Activated T-cell treated with anti-CD3 and anti-CD28 coated beads, Interleukin-2, amount 50 U/mL, for 72 hours (primary cell): ENCODE results near the gene SND1. TPM values are rescaled to one million over a fixed set of nuclear protein-coding genes. Genes with fewer than 3 reads are reported as not detected.
"Not testable (repeated sequence)": the region's sequence is repeated elsewhere in the genome, so short reads cannot be mapped to it uniquely, and the experiment has no call there.

Experiments used
- ATAC-seq, 2 donors: fragments of 150-1000 bp; cut with Tn5 transposase; replicated peaks in 1 of 2; 2 replicates each; pipeline ENCODE4 v1.10.0; 2021; ENCODE audit warnings: moderate library complexity in 2 of 2, mild to moderate bottlenecking in 1 of 2
- DNase-seq, 2 donors: peaks; one replicate each; pipeline ENCODE4 v3.0.0; 2021 to 2022; ENCODE audit warnings: mixed read lengths in 1 of 2
- H3K27ac Mint-ChIP-seq: one replicate; pipeline ENCODE4 v1.8.0; 2022; ENCODE audit warnings: mild to moderate bottlenecking, moderate library complexity, mixed read lengths
- H3K27me3 Mint-ChIP-seq: one replicate; pipeline ENCODE4 v1.8.0; 2022; ENCODE audit warnings: low read depth, mixed read lengths
- H3K36me3 Mint-ChIP-seq, 2 donors: one replicate each; pipeline ENCODE4 v1.8.0; 2022; ENCODE audit warnings: mixed read lengths in 2 of 2, mild to moderate bottlenecking in 1 of 2; ENCODE audit not compliant: insufficient read depth in 2 of 2
- H3K4me1 Mint-ChIP-seq: one replicate; pipeline ENCODE4 v1.8.0; 2022; ENCODE audit warnings: low read depth, mixed read lengths
- H3K4me3 Mint-ChIP-seq, 2 donors: one replicate each; pipeline ENCODE4 v1.8.0; 2022; ENCODE audit warnings: mild to moderate bottlenecking in 2 of 2, mixed read lengths in 2 of 2, moderate library complexity in 2 of 2
- H3K9me3 Mint-ChIP-seq, 2 donors: one replicate each; pipeline ENCODE4 v1.8.0; 2022; ENCODE audit warnings: mixed read lengths in 2 of 2
- total RNA-seq, 2 donors: library from RNA; stranded (reverse); gene quantifications; one replicate each; pipeline ENCODE4 v1.2.3, GENCODE V29; 2022

SND1 gene
- total RNA-seq, 2 donors from 2014 or later, result 237 to 285 TPM

DNA sequence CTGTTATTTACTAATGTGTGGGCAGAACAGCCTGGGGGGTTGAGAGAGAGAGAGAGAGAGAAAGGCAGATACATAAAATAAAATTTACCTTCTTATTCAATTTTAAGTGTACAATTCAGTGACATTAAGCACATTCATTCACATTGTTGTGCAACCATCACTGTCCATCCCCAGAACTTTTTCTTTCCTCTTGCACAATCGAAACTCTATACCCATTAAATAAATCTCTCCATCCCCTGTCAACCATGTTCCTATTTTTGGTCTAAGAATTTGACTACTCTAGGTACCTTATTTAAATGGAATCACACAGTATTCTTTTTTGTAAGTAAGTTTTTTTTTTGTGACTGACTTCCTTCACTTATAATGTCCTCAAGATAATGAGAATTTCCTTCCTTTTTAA, 181.6 kb downstream of the SND1 start:
- DNase-seq, result no peak
- Mint-ChIP-seq H3K36me3 (peaks cover 17 to 31% of the 10 kb centered on the region in 2 donors), H3K9me3 (peaks cover 9% of the 10 kb centered on the region in 2 donors), H3K27me3 (no peaks in the 10 kb centered on the region), H3K4me1 (peaks cover 9% of the 10 kb centered on the region), H3K4me3 (no peak overlapping the region), H3K27ac (no peak overlapping the region)
- ATAC-seq, result no peak

DNA sequence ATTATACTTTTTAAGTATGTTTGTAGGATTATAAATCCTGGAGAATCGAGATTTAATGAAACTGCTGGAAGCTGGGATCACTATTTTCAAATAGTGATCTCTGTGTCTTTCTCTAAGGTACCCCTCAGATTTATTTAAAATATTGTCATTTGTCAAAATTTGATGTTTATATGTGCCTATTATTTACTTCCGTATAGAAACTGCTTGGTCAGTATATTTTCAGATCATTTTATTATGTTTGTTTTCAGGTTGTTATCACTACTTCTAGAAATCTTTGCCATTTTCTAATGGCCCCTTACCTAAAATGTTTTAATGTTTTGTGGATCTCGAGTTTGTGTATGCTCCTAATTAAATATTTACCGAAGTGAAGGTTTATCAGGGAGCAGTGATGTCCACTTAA, 183.7 kb downstream of the SND1 start:
- DNase-seq, result no peak
- Mint-ChIP-seq H3K27ac (no peak overlapping the region), H3K36me3 (peaks cover 17 to 28% of the 10 kb centered on the region in 2 donors), H3K4me1 (no peaks in the 10 kb centered on the region), H3K4me3 (no peak overlapping the region), H3K27me3 (no peaks in the 10 kb centered on the region), H3K9me3 (peaks cover 9% of the 10 kb centered on the region in 2 donors)
- no peak for ATAC-seq

DNA sequence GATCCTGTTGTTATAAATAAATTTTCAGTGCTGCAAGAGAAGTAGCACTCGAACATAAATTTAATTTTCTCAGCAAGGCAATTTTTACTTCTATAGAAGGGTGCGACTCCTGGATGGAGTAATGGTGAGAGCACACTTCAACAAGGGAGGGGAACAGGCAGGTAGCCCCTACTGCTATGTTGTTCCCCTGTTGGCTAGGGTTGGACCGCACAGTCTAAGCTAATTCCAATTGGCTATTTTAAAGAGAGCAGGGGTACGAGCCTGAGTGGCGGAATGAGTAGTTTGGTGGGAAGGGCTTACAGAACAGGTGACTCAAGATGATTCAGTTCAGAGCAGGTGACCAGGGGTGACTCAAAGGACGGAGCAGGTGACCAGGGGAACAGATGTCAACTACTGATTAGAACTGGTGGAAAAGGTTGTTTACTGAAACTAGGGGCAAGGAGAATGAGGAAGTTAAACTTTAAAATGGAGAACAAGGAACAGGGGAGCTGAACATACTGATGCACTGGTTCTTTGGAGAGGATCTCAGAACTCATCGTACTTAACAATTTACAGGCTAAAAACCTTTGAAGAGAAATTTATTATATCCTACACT, 185.9 kb downstream of the SND1 start:
- not testable (repeated sequence) for H3K27me3 Mint-ChIP-seq, H3K4me3 Mint-ChIP-seq, DNase-seq, ATAC-seq, H3K4me1 Mint-ChIP-seq, H3K27ac Mint-ChIP-seq, H3K9me3 Mint-ChIP-seq
- peaks cover 15 to 25% of the 10 kb centered on the region in 2 donors for H3K36me3 Mint-ChIP-seq

DNA sequence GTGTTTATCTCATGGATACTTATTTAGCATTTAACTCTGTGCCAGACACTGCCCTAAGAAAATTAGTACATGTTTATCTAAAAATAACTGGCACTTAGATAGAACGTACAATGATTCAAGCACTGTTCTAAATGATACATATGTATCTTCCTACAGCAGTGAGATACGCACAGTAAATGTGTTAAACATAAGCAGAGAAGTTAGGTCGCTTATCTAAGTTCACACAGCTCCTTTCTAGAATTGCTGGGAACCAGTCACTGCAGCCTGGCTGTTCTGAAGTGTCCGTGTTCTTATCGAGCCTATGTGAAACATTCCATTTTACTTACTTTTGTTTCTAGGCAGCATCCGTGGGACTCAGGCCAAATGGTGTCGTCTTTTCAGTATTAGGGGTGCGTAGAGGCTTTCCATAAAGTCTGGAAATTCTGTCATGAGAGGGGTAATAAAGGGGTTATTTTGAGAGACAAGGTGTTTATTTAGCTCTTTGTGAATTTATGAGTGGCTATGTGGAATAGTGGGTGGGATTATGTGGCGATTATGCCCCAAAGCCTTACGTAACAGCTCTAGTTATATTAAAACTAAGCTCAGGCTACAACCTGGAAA, 186.9 kb downstream of the SND1 start:
- ATAC-seq (no peak), DNase-seq (no peak)
- H3K36me3 Mint-ChIP-seq, result peaks cover 15 to 25% of the 10 kb centered on the region in 2 donors
- H3K27ac Mint-ChIP-seq, result no peak overlapping the region
- H3K27me3 Mint-ChIP-seq, result no peaks in the 10 kb centered on the region
- no peak overlapping the region for H3K4me3 Mint-ChIP-seq
- H3K9me3 Mint-ChIP-seq, result peaks cover 9% of the 10 kb centered on the region in 2 donors
- H3K4me1 Mint-ChIP-seq, result peaks cover 4% of the 10 kb centered on the region

DNA sequence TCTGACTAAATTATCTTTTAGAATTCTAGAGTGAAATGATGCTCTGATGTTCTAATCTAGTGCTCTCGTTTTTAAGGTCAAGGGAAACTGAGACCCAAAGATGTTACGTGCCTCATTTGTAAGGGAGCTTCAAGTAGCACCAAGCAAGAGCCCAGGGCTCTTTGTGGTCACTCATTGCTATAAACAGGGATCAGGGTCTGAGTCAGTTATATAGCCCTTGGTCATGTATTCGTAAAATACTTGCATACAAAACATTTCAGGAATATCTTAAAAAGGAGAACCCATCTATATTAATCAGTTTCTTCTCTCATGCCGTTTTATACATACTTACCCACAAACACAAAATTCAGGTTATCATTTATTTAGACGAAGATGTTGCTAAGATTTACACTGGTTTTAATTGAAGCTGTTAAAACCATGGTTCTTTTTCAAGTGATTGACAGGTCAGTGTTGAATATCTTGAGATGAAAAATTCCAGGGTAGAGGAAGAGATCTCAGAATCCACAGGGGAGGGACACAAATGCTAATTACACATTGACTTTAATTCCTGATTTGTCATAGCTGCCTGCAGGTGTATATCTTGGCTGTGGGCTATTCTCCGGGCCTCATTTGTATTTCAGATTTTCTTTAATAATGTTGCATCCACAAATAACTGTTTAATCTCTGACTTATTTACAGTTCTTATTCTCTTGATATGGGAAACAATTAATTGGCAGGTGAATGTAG, 188.4 kb downstream of the SND1 start:
- Mint-ChIP-seq H3K4me3 (no peak overlapping the region), H3K27ac (no peak overlapping the region), H3K4me1 (peaks cover 4% of the 10 kb centered on the region), H3K27me3 (no peaks in the 10 kb centered on the region), H3K9me3 (peaks cover 4 to 5% of the 10 kb centered on the region in 2 donors), H3K36me3 (peaks cover 13 to 20% of the 10 kb centered on the region in 2 donors)
- no peak for ATAC-seq
- DNase-seq, result no peak

DNA sequence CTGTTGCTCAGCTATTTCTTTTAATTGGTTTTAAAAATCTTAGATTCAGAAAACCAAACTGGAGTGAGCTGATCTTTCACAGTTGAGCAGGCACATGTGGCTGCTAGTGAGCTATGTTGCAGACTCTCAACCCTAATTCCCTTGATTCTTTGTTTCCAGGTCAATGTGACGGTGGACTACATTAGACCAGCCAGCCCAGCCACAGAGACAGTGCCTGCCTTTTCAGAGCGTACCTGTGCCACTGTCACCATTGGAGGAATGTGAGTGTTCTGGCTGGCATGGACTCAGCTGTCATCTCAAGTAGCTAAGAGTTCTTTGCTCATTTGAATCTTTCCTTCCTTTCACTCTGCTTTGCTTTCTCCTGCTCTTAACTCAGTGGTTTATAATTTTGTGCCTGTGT, 192.2 kb downstream of the SND1 start:
- Mint-ChIP-seq H3K36me3 (peaks cover 6 to 17% of the 10 kb centered on the region in 2 donors), H3K4me3 (no peak overlapping the region), H3K27ac (peak overlapping the region; percentile 18), H3K9me3 (no peaks in the 10 kb centered on the region), H3K27me3 (no peaks in the 10 kb centered on the region), H3K4me1 (peaks cover 21% of the 10 kb centered on the region)
- no peak for ATAC-seq
- no peak for DNase-seq

DNA sequence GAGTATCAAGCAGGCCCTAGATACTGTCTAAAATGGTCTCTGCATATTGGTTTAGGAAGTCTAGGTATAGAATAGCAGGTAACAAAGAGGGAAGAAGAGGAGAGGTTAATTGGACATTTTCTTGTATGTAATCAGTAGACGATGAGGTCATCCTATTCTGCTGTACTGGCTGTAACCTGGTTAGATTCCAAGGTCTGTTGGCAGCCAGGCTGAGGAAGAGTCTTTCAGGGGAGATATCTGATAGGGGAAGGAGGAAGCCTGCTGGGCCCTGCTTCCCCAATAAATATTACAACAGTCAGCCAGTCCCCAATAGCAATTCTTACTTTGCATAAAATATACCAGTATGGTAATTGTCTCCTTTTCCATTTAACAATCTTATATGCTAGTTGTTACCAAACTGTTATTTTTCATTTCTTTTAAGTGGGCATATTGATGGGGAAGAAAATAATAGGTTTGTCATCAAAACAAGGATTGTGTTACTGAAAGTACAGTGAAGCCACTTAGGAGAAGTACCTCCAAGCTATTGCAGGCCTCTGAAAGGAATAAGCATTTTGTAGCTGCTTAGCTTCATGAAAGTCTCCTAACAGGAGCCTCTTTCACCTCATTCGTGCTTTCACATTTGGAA, 192.8 kb downstream of the SND1 start:
- H3K36me3 Mint-ChIP-seq, result peaks cover 8 to 24% of the 10 kb centered on the region in 2 donors
- no peaks in the 10 kb centered on the region for H3K27me3 Mint-ChIP-seq
- H3K4me3 Mint-ChIP-seq, result no peak overlapping the region
- ATAC-seq (no peak), DNase-seq (no peak)
- no peak overlapping the region for H3K27ac Mint-ChIP-seq
- peaks cover 27% of the 10 kb centered on the region for H3K4me1 Mint-ChIP-seq
- no peaks in the 10 kb centered on the region for H3K9me3 Mint-ChIP-seq

DNA sequence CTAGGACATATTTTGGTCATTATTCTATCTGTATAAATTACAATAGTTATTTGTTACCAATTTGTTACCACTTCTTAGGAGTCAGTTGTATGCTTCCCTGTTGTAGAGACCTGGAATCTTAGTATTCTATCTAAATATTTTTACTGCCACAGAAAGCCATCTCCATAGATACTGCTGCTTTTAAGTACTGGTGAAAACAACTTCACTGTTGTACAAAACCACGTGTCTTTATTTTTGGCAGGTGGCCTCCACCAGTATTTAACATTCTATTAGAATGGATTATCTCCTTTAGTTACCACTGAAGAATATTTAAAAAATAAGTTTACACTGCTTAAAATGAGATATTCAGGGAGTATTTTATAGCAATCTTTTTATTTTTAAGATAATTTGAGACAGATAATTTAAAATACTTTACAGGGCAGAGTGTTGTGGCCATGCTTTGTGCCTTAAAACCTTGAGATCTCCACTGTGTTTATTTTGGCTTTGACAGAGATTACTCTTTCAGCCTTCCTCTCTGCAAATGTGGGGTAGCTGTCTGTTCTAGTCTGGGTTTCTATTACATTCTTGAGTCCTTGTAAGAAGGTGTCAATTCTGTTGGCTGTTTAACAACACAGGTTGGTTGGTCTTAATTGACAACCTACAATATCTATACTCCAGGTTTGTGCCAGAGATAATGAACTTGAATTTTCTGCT, 193.7 kb downstream of the SND1 start:
- Mint-ChIP-seq H3K27ac (no peak overlapping the region), H3K9me3 (no peaks in the 10 kb centered on the region), H3K4me3 (no peak overlapping the region), H3K36me3 (peaks cover 9 to 27% of the 10 kb centered on the region in 2 donors), H3K4me1 (peaks cover 36% of the 10 kb centered on the region), H3K27me3 (no peaks in the 10 kb centered on the region)
- no peak for DNase-seq
- no peak for ATAC-seq

DNA sequence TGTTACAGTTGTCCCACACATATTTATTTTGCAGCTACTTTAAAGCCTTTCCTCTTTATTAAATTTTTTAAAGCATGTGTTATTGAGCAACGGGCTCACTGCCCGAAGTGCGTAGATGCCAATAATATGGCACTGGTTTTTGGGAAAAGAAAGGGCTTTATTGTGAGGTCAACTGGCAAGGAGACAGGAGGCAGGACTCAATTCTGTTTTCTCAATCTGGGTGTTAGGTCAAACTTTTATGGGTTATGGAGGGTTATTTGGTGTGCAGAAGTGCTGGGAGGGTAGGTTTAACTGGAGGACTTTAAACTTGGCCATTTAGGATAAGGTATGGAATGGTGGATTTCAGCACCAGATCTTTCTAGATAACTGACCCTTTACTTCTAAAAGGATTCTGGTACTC, 195.6 kb downstream of the SND1 start:
- H3K27ac Mint-ChIP-seq, result no peak overlapping the region
- H3K36me3 Mint-ChIP-seq, result peaks cover 9 to 29% of the 10 kb centered on the region in 2 donors
- H3K27me3 Mint-ChIP-seq, result no peaks in the 10 kb centered on the region

DNA sequence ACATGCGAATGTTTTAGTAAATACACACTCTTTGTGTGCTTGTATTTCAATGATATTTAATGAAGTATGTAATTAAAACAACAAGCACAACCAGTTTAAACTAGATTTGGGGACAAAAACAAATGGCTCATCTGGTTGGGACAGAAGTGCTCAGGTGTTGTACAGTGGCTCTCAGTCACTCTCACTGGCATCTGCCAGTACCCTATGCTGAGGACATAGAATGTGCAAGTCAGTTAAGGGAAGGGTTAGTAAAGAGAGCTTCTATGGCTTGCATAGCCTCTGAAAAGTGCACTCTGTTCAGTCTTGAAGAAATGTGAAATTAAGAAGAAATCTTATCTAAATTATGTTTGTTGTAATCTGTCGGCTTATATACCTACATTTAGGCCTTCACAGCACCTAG, 196.2 kb downstream of the SND1 start:
- H3K27me3 Mint-ChIP-seq, result no peaks in the 10 kb centered on the region
- H3K9me3 Mint-ChIP-seq, result no peaks in the 10 kb centered on the region
- peaks cover 9 to 29% of the 10 kb centered on the region in 2 donors for H3K36me3 Mint-ChIP-seq
- DNase-seq (no peak), ATAC-seq (no peak)
- no peak overlapping the region for H3K27ac Mint-ChIP-seq
- H3K4me3 Mint-ChIP-seq, result no peak overlapping the region
- H3K4me1 Mint-ChIP-seq, result peaks cover 55% of the 10 kb centered on the region

More for the DNA sequence above, 195.6 kb downstream of the SND1 start:
- Mint-ChIP-seq H3K4me3 (no peak overlapping the region), H3K9me3 (no peaks in the 10 kb centered on the region), H3K4me1 (peaks cover 49% of the 10 kb centered on the region)
- DNase-seq (no peak), ATAC-seq (no peak)

DNA sequence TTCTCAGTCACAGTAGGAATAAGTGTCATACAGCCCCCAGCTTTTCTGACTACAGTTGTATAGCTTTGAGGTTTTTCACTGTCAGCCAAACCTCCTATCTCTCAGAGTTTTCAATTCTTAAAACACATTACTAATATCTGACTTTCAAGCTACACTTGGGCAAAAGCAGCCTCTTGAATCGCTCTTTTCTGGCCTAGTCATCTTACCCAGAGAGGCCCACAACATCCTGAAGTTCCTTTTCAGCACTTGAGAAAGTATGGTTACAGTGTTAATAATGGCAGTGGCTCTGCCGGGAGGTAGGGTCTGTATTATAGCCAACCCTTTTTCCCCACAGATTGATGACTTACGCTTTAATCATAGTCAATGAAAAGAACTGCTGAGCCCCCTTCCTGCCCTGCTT, 198.2 kb downstream of the SND1 start:
- H3K9me3 Mint-ChIP-seq, result no peaks in the 10 kb centered on the region
- H3K4me3 Mint-ChIP-seq, result peak overlapping the region; percentile 54 to 85
- ATAC-seq (peak; percentile 92 to 95), DNase-seq (peak; percentile 36 to 53)
- peaks cover 6 to 25% of the 10 kb centered on the region in 2 donors for H3K36me3 Mint-ChIP-seq
- H3K4me1 Mint-ChIP-seq, result peaks cover 69% of the 10 kb centered on the region
- H3K27me3 Mint-ChIP-seq, result no peaks in the 10 kb centered on the region
- H3K27ac Mint-ChIP-seq, result peak overlapping the region; percentile 81

DNA sequence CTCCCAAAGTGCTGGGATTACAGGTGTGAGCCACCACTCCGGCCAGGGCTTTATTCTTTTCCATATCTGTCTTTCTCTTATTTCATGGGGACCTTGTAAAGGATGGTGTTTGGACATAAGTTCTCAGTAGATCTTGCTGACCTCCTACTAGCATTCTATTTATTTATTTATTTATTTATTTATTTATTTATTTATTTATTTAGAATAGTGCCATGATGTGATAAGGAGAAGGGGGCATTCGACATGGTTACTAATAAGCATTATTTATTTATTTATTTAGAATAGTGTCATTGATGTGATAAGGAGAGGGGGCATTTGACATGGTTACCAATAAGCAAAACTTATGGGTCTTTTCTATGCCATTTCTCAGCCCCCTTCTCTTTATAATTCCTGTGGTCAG, 202.4 kb downstream of the SND1 start:
- Mint-ChIP-seq H3K4me3 (no peak overlapping the region), H3K27ac (no peak overlapping the region), H3K4me1 (peaks cover 89% of the 10 kb centered on the region), H3K27me3 (no peaks in the 10 kb centered on the region), H3K36me3 (peaks cover 3 to 18% of the 10 kb centered on the region in 2 donors), H3K9me3 (no peaks in the 10 kb centered on the region)
- ATAC-seq (no peak), DNase-seq (no peak)

DNA sequence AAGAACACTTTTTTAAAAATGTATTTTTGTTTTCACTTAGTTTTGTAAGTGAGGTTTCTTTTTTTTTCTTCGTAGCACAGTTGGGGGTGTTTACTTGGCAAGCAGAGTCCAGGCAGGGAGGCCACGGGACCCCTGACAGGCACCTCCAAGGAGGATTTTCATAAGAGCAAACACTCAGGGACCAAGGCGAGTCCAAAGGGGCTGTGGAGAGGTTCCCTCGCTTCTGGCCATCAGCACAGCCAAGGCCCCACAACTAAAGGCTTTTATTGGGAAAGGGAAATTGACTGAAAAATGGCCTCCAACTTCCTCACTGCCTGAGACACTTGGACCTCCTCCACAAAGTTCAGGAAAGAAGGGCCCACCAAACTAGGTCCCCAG, 205.5 kb downstream of the SND1 start:
- Mint-ChIP-seq H3K27me3 (no peaks in the 10 kb centered on the region), H3K4me1 (peaks cover 73% of the 10 kb centered on the region), H3K9me3 (no peaks in the 10 kb centered on the region), H3K27ac (no peak overlapping the region), H3K4me3 (no peak overlapping the region), H3K36me3 (peaks cover 0 to 11% of the 10 kb centered on the region in 2 donors)
- ATAC-seq, result no peak
- no peak for DNase-seq
